ENCODE measurements around the gene TFG. TPM values are rescaled to one million over a fixed set of nuclear protein-coding genes. Genes with fewer than 3 reads are reported as not detected.

TFG gene
- total RNA-seq, 1 donor from 2014 or later = 59.6 TPM

DNA sequence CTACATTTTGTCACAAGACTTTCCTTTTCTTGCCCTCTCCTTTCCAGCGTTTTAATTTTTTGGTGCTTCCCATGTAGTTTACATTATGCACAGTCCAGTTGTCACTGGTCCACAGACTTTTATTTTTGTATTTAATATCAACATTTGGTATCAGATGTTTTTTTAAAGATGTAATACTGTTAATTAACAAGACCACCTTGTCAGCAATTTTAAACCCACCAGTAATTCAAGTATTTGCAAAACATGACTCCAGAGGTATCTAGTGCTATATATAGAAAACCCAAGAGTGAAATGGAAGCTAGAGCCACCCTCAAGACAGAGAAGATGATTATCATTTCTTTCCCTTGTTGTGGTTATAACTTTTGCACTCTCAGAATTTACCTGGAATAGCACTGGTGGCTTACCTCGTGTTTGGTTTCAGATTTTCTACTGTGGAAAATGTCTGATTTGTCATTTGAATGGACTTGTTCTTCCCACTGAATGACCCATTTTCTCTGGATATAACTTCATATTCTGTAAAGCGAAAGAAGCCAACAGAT is 56.2 kb downstream of the TFG start:
- H3K27me3 ChIP-seq = no peaks in the 10 kb centered on the region
- H3K27ac ChIP-seq = no peak overlapping the region
- H3K4me3 ChIP-seq = no peak overlapping the region
- intact Hi-C loops (cut with DNase I) = no loop called here
- ATAC-seq (no peak), DNase-seq (no peak)
- TF ChIP-seq CTCF (IDR thresholded peaks at IDR 0.05) = no peak
- no peaks in the 10 kb centered on the region for H3K36me3 ChIP-seq
- H3K4me1 ChIP-seq = no peaks in the 10 kb centered on the region
- no peaks in the 10 kb centered on the region for H3K9me3 ChIP-seq

GRCh38 chr3:100766069-100766468 is 56.8 kb downstream of the TFG start:
- ATAC-seq (no peak), DNase-seq (no peak)
- no peak for TF ChIP-seq CTCF (IDR thresholded peaks at IDR 0.05)
- Histone ChIP-seq H3K4me1 (no peaks in the 10 kb centered on the region), H3K27me3 (no peaks in the 10 kb centered on the region), H3K36me3 (no peaks in the 10 kb centered on the region), H3K4me3 (no peak overlapping the region), H3K27ac (no peak overlapping the region), H3K9me3 (no peaks in the 10 kb centered on the region)
- intact Hi-C loops (cut with DNase I) = no loop called here

DNA sequence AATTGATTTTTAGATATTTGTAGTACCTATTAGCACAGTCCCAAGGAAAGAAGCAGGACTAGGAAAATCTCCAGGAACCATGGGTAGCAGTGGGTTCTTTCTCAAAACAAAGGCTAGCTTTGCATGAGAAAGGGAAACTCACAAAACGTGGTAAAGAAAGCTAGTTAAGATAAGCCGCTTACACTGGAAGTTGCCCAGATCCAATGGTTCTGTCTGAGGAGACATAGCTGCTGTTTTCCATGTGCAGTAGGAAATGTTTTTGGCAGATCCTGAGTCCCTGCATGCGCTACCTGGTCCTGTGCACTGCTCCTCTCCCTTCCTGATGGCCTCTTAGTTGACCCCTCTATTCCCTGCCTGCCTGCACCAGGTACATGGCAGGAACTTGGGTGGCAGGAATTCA is 60.4 kb downstream of the TFG start:
- intact Hi-C loops (cut with DNase I) = no loop called here
- Histone ChIP-seq H3K36me3 (no peaks in the 10 kb centered on the region), H3K4me1 (no peaks in the 10 kb centered on the region), H3K4me3 (no peak overlapping the region), H3K9me3 (no peaks in the 10 kb centered on the region), H3K27me3 (no peaks in the 10 kb centered on the region), H3K27ac (no peak overlapping the region)
- TF ChIP-seq CTCF (IDR thresholded peaks at IDR 0.05) = no peak
- no peak for ATAC-seq
- no peak for DNase-seq

GRCh38 chr3:100775226-100775625 is 65.9 kb downstream of the TFG start:
- DNase-seq (no peak), ATAC-seq (no peak)
- intact Hi-C loops (cut with DNase I) = no loop called here
- Histone ChIP-seq H3K9me3 (no peaks in the 10 kb centered on the region), H3K27me3 (no peaks in the 10 kb centered on the region), H3K36me3 (peaks cover 6% of the 10 kb centered on the region), H3K4me3 (no peak overlapping the region), H3K4me1 (no peaks in the 10 kb centered on the region), H3K27ac (no peak overlapping the region)
- TF ChIP-seq CTCF (IDR thresholded peaks at IDR 0.05) = no peak

GRCh38 chr3:100775669-100776068 is 66.4 kb downstream of the TFG start:
- no peak for ATAC-seq
- Histone ChIP-seq H3K27me3 (no peaks in the 10 kb centered on the region), H3K27ac (no peak overlapping the region), H3K9me3 (no peaks in the 10 kb centered on the region), H3K4me1 (no peaks in the 10 kb centered on the region), H3K36me3 (peaks cover 6% of the 10 kb centered on the region), H3K4me3 (no peak overlapping the region)
- intact Hi-C loops (cut with DNase I) = no loop called here
- TF ChIP-seq CTCF (IDR thresholded peaks at IDR 0.05) = no peak
- DNase-seq = no peak

Data from upper lobe of right lung (tissue), 1 donor.